Activated T-helper 1 cell treated with anti-CD3 and anti-CD28 coated beads, Interleukin-2, amount 50 U/mL, for 16 hours (primary cell): ENCODE data around the gene AIPL1.
"Not testable (repeated sequence)": the region's sequence is repeated elsewhere in the genome, so short reads cannot be mapped to it uniquely, and the experiment has no call there.

Experiments used
- DNase-seq, 2 donors: peaks; one replicate each; pipeline ENCODE4 v3.0.0-alpha.2; 2020; ENCODE audit warnings: low read depth in 1 of 2, low spot score in 1 of 2

The AIPL1 gene

GRCh38 chr17:6435051-6435450, at the start of gene AIPL1:
Gene AIPL1 (minus strand): TSS chr17:6435121. CDS start chr17:6435104, 17 bp downstream.
- no peak for DNase-seq

GRCh38 chr17:6483507-6483906, 48.6 kb upstream of the AIPL1 start:
- DNase-seq: no peak

- not testable (repeated sequence) for DNase-seq
Observed at GRCh38 chr17:6482796-6483195, 47.9 kb upstream of the AIPL1 start.

GRCh38 chr17:6482105-6482455, 47.2 kb upstream of the AIPL1 start:
- DNase-seq: no peak

GRCh38 chr17:6480303-6480675, 45.4 kb upstream of the AIPL1 start:
- no peak for DNase-seq

GRCh38 chr17:6479622-6480302, 44.8 kb upstream of the AIPL1 start:
- no peak for DNase-seq

GRCh38 chr17:6478486-6478885, 43.6 kb upstream of the AIPL1 start:
- DNase-seq: no peak

GRCh38 chr17:6477831-6478383, 43.0 kb upstream of the AIPL1 start:
- no peak for DNase-seq

- no peak for DNase-seq
Observed at GRCh38 chr17:6476810-6477179, 41.9 kb upstream of the AIPL1 start.

- no peak for DNase-seq
Observed at GRCh38 chr17:6476076-6476809, 41.3 kb upstream of the AIPL1 start.

- DNase-seq: no peak
Observed at GRCh38 chr17:6475411-6475810, 40.5 kb upstream of the AIPL1 start.

GRCh38 chr17:6474906-6475305, 40.0 kb upstream of the AIPL1 start:
- no peak for DNase-seq

- DNase-seq: no peak
Observed at GRCh38 chr17:6474376-6474775, 39.5 kb upstream of the AIPL1 start.

- DNase-seq: peak; percentile 38 to 43
Observed at GRCh38 chr17:6473128-6473767, 38.3 kb upstream of the AIPL1 start.

- DNase-seq: no peak
Observed at GRCh38 chr17:6472517-6472916, 37.6 kb upstream of the AIPL1 start.

GRCh38 chr17:6471531-6472465, 36.9 kb upstream of the AIPL1 start:
- DNase-seq: no peak

GRCh38 chr17:6470751-6471521, 36.0 kb upstream of the AIPL1 start:
- no peak for DNase-seq

- no peak for DNase-seq
Observed at GRCh38 chr17:6470146-6470718, 35.3 kb upstream of the AIPL1 start.

GRCh38 chr17:6468051-6468790, 33.3 kb upstream of the AIPL1 start:
- no peak for DNase-seq
